H1 (cell line): Measurements from ENCODE around the gene MXRA7. TPM values are rescaled to one million over a fixed set of nuclear protein-coding genes. Genes with fewer than 3 reads are reported as not detected.

ENCODE experiments used
- CTCF ChIA-PET: fragments of 300-600 bp; sonication (Branson Sonifier 250); formaldehyde crosslinking; loops from one replicate; lab custom pipeline; 2021; ENCODE audit not compliant: partially characterized antibody; lab: Charles Lee
- POLR2A ChIA-PET: fragments of 300-600 bp; sonication (Branson Sonifier 250); formaldehyde crosslinking; loops from one replicate; lab custom pipeline; 2021; ENCODE audit warnings: inconsistent platforms; ENCODE audit not compliant: partially characterized antibody; lab: Charles Lee
- DNase-seq, 2 experiments: peaks; one replicate each; pipeline versions ENCODE4 v3.0.0 to v3.0.0-alpha.2; 2010 to 2022; ENCODE audit warnings: low spot score in 2 of 2, low read depth in 1 of 2, mixed read lengths in 1 of 2
- FAIRE-seq: peaks from 2 replicates; lab custom pipeline; 2011; peaks lifted over from hg19 to GRCh38; lab: Jason Lieb, UNC
- H2AFZ ChIP-seq: 2 replicates; pipeline ENCODE4 v1.8.1; 2012; ENCODE audit warnings: low read length, inconsistent platforms
- H2AK5ac ChIP-seq: 2 replicates; pipeline ENCODE4 v1.6.1; 2013; ENCODE audit warnings: low read depth, low read length
- H2BK120ac ChIP-seq: replicated peaks from 2 replicates; pipeline ENCODE3; 2013; ENCODE audit warnings: low read depth, low read length, inconsistent platforms
- H2BK12ac ChIP-seq: 2 replicates; pipeline ENCODE4 v1.6.1; 2013; ENCODE audit warnings: low read depth, low read length
- H2BK15ac ChIP-seq: 2 replicates; pipeline ENCODE4 v1.6.1; 2013; ENCODE audit warnings: low read length
- H2BK20ac ChIP-seq: 2 replicates; pipeline ENCODE4 v1.6.1; 2013; ENCODE audit warnings: low read length
- H2BK5ac ChIP-seq: 2 replicates; pipeline ENCODE4 v1.6.1; 2013; ENCODE audit warnings: low read depth, low read length
- H3K14ac ChIP-seq: 2 replicates; pipeline ENCODE4 v1.6.1; 2013; ENCODE audit warnings: inconsistent platforms; ENCODE audit not compliant: insufficient read length
- H3K18ac ChIP-seq: 2 replicates; pipeline ENCODE4 v1.6.1; 2013; ENCODE audit warnings: low read length; ENCODE audit errors: extremely low read depth
- H3K23ac ChIP-seq: 2 replicates; pipeline ENCODE4 v1.6.1; 2013; ENCODE audit warnings: inconsistent platforms; ENCODE audit not compliant: insufficient read length
- H3K23me2 ChIP-seq: 2 replicates; pipeline ENCODE4 v1.6.1; 2013; ENCODE audit warnings: low read depth, low read length
- H3K27ac ChIP-seq: 2 replicates; pipeline ENCODE4 v1.6.1; 2011; ENCODE audit warnings: low read depth, low read length, inconsistent platforms
- H3K27me3 ChIP-seq, 4 experiments: replicated peaks in 1 of 4; 1 replicate in 1 of 4; 2 replicates in 3 of 4; pipeline versions ENCODE4 v1.6.1 to v1.8.1; 2011 to 2013; ENCODE audit warnings: low read length in 3 of 4, mild to moderate bottlenecking in 3 of 4, inconsistent platforms in 2 of 4, mixed read lengths in 2 of 4, moderate library complexity in 1 of 4; ENCODE audit not compliant: control insufficient read depth in 3 of 4, insufficient read depth in 3 of 4; ENCODE audit errors: extremely low read depth in 1 of 4
- H3K36me3 ChIP-seq, 4 experiments: 2 replicates each; pipeline versions ENCODE4 v1.6.1 to v1.8.1; 2011 to 2013; ENCODE audit warnings: mild to moderate bottlenecking in 4 of 4, low read length in 3 of 4, moderate library complexity in 2 of 4, control low read depth in 1 of 4, inconsistent platforms in 1 of 4; ENCODE audit not compliant: insufficient read depth in 4 of 4, control insufficient read depth in 2 of 4
- H3K4ac ChIP-seq: replicated peaks from 2 replicates; pipeline ENCODE3; 2013; ENCODE audit warnings: low read length, low read depth, mixed read lengths, inconsistent platforms; ENCODE audit not compliant: insufficient read length
- H3K4me1 ChIP-seq, 4 experiments: replicated peaks in 1 of 4; 1 replicate in 1 of 4; 2 replicates in 3 of 4; pipeline versions ENCODE4 v1.6.1 to v1.8.1; 2011 to 2013; ENCODE audit warnings: low read length in 3 of 4, inconsistent platforms in 2 of 4, mixed read lengths in 1 of 4; ENCODE audit not compliant: insufficient read depth in 4 of 4, control insufficient read depth in 3 of 4
- H3K4me2 ChIP-seq, 2 experiments: 2 replicates each; pipeline versions ENCODE4 v1.6.1 to v1.8.1; 2011 to 2013; ENCODE audit warnings: low read depth in 2 of 2, low read length in 2 of 2, control low read depth in 1 of 2, inconsistent platforms in 1 of 2, mild to moderate bottlenecking in 1 of 2; ENCODE audit not compliant: insufficient read depth in 1 of 2
- H3K4me3 ChIP-seq, 4 experiments: fragments of 200-600, 300-600 bp in 1 of 4; sonication (generic), shearing (Covaris generic), sonication (Bioruptor Twin) in 1 of 4; 2 replicates each; pipeline versions ENCODE4 v1.5.1 to v1.8.1; 2011 to 2016; ENCODE audit warnings: low read length in 4 of 4, low read depth in 3 of 4, control low read depth in 2 of 4, inconsistent platforms in 2 of 4, mild to moderate bottlenecking in 2 of 4, mixed read lengths in 1 of 4, moderate library complexity in 1 of 4; ENCODE audit not compliant: insufficient read depth in 2 of 4; ENCODE audit errors: extremely low read depth in 1 of 4
- H3K56ac ChIP-seq: replicated peaks from 2 replicates; pipeline ENCODE3; 2013; ENCODE audit warnings: low read depth, mild to moderate bottlenecking, mixed read lengths, low read length, inconsistent platforms; ENCODE audit not compliant: insufficient read length
- H3K79me1 ChIP-seq: 2 replicates; pipeline ENCODE4 v1.6.1; 2013; ENCODE audit warnings: low read depth, low read length, control low read depth
- H3K79me2 ChIP-seq, 2 experiments: 2 replicates each; pipeline versions ENCODE4 v1.6.1 to v1.8.1; 2012 to 2013; ENCODE audit warnings: low read length in 2 of 2, mild to moderate bottlenecking in 2 of 2, inconsistent platforms in 1 of 2; ENCODE audit not compliant: insufficient read depth in 2 of 2, control insufficient read depth in 1 of 2
- H3K9ac ChIP-seq, 4 experiments: replicated peaks in 1 of 4; 1 replicate in 1 of 4; 2 replicates in 3 of 4; pipeline versions ENCODE4 v1.6.1 to v1.8.1; 2011 to 2013; ENCODE audit warnings: low read depth in 3 of 4, low read length in 3 of 4, control low read depth in 2 of 4, mild to moderate bottlenecking in 2 of 4, moderate library complexity in 2 of 4, inconsistent platforms in 1 of 4; ENCODE audit errors: extremely low read depth in 1 of 4
- H3K9me3 ChIP-seq, 2 experiments: 2 replicates each; pipeline versions ENCODE4 v1.6.1 to v1.8.1; 2012 to 2013; ENCODE audit warnings: mild to moderate bottlenecking in 2 of 2, moderate library complexity in 2 of 2, control low read depth in 1 of 2, inconsistent platforms in 1 of 2, low read depth in 1 of 2, low read length in 1 of 2, mixed read lengths in 1 of 2; ENCODE audit not compliant: insufficient read depth in 2 of 2
- H4K20me1 ChIP-seq, 2 experiments: replicated peaks in 1 of 2; 2 replicates each; pipeline versions ENCODE3 to v1.8.1; 2011 to 2013; ENCODE audit warnings: inconsistent platforms in 2 of 2, low read length in 2 of 2, mild to moderate bottlenecking in 1 of 2; ENCODE audit not compliant: insufficient read depth in 2 of 2, control insufficient read depth in 1 of 2
- H4K5ac ChIP-seq: 2 replicates; pipeline ENCODE4 v1.6.1; 2013; ENCODE audit warnings: low read length, low read depth, mixed read lengths, inconsistent platforms; ENCODE audit not compliant: insufficient read length
- H4K8ac ChIP-seq: 2 replicates; pipeline ENCODE4 v1.8.0; 2013; ENCODE audit warnings: mild to moderate bottlenecking, moderate library complexity, low read length, inconsistent platforms; ENCODE audit not compliant: insufficient read depth; ENCODE audit errors: extremely low read depth
- H4K91ac ChIP-seq: replicated peaks from 2 replicates; pipeline ENCODE3; 2013; ENCODE audit warnings: low read length, mixed read lengths, inconsistent platforms; ENCODE audit not compliant: insufficient read length
- POLR2A ChIP-seq, 2 experiments: IDR thresholded peaks; 1 replicate in 1 of 2; 2 replicates in 1 of 2; pipeline ENCODE4 v1.6.1; 2011; ENCODE audit warnings: low read depth in 2 of 2, low read length in 2 of 2, mild to moderate bottlenecking in 2 of 2; ENCODE audit errors: control extremely low read depth in 1 of 2
- WGBS, 2 experiments: shearing (Covaris generic) in 1 of 2; methylation state at CpG; one replicate each; pipeline versions ENCODE4 v1.1.6 to v1.1.7; 2013 to 2015; ENCODE audit warnings: low lambda C conversion rate in 2 of 2, mixed read lengths in 2 of 2, inconsistent platforms in 1 of 2, low coverage in 1 of 2, missing lambda C conversion rate in 1 of 2; ENCODE audit not compliant: insufficient replicate concordance in 2 of 2, insufficient coverage in 1 of 2, insufficient read length in 1 of 2; ENCODE audit errors: extremely low coverage in 1 of 2, missing lambda C conversion rate in 1 of 2; 5-methylcytosine and 5-hydroxymethylcytosine counted together
- polyA plus RNA-seq, 7 experiments: library from polyadenylated mRNA; depleted of rRNA in 3 of 7; stranded (reverse) in 5 of 7; unstranded in 2 of 7; fragments of >200 nt in 5 of 7; fragments of 200-250 nt in 2 of 7; gene quantifications; 1 replicate in 5 of 7; 2 replicates in 1 of 7; 4 replicates in 1 of 7; pipeline versions ENCODE4 v1.2.1 to v1.2.3, GENCODE V29; 2011 to 2013; ENCODE audit warnings: missing spikeins in 2 of 7, mixed read lengths in 2 of 7
- total RNA-seq: library from RNA; stranded (reverse); fragmentation: NEBNext Ultra II Directional; extraction: Animal tissue kit (Norgen Biotek cat#: 25700); gene quantifications from 2 replicates; pipeline ENCODE4 v1.2.1, GENCODE V29; 2021

MXRA7 gene
- total and polyA plus RNA-seq, 2 of the 8 experiments (the other 6 are each of a cell fraction or from before 2014, with no cell fraction given): 17.8 to 26.6 TPM

DNA sequence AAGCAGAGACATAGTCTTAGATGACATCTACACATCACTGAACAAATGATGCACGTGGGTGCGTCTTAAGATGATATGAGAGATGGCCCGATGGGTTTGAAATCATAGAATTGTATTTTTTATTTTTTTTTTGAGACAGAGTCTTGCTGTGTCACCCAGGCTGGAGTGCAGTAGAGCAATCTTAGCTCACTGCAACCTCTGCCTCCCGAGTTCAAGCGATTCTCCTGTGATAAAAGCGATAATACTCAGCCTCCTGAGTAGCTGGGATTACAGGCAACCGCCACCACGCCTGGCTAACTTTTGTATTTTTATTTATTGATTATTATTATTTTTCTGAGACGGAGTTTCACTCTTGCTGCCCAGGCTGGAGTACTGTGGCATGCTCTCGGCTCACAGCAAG, 72.5 kb downstream of the MXRA7 start:
- no peaks in the 10 kb centered on the region for H3K27me3 ChIP-seq
- no peak for FAIRE-seq
- H2BK20ac ChIP-seq: no peak overlapping the region
- ChIA-PET CTCF (interaction anchor here (1.0 to 1.6 kb wide), 5 partner anchors 10 to 53 kb away, joined by 3 to 7 read pairs (median 3); no protein-coding TSS in a partner anchor), POLR2A (interaction anchor here (1.2 to 1.5 kb wide), 2 partner anchors 10 to 34 kb away, joined by 3 read pairs; no protein-coding TSS in a partner anchor)
- H2AK5ac ChIP-seq: no peak overlapping the region
- H3K79me2 ChIP-seq: no peaks in the 10 kb centered on the region
- H3K18ac ChIP-seq: no peak overlapping the region
- H2AFZ ChIP-seq: no peak overlapping the region
- no peak overlapping the region for H3K27ac ChIP-seq
- no peak overlapping the region for H3K4me2 ChIP-seq
- H2BK12ac ChIP-seq: no peak overlapping the region
- DNase-seq: no peak
- H4K91ac ChIP-seq: no peak overlapping the region
- H3K9ac ChIP-seq: no peak overlapping the region
- peaks cover 0 to 5% (median 3%) of the 10 kb centered on the region in 4 experiments; a peak in 4 of 7 replicates for H3K4me1 ChIP-seq
- no peaks in the 10 kb centered on the region for H3K79me1 ChIP-seq
- no peaks in the 10 kb centered on the region; the same call in 1 of the 2 replicates for H3K23me2 ChIP-seq
- no peak overlapping the region for H3K4ac ChIP-seq
- H3K56ac ChIP-seq: no peak overlapping the region
- no peak overlapping the region for H2BK120ac ChIP-seq
- no peak overlapping the region for H4K8ac ChIP-seq
- H2BK15ac ChIP-seq: no peak overlapping the region
- H3K9me3 ChIP-seq: no peaks in the 10 kb centered on the region
- H2BK5ac ChIP-seq: no peak overlapping the region
- no peaks in the 10 kb centered on the region for H3K36me3 ChIP-seq
- H3K14ac ChIP-seq: no peak overlapping the region
- no peaks in the 10 kb centered on the region for H4K20me1 ChIP-seq
- no peak overlapping the region for H3K4me3 ChIP-seq
- no peak overlapping the region for H3K23ac ChIP-seq
- WGBS, 2 experiments: 90% methylated on average over 10 of the region's 10 CpGs; no CpG with 5 or more reads in 1 of the 2 experiments
- H4K5ac ChIP-seq: no peak overlapping the region
- no peak for TF ChIP-seq POLR2A (IDR thresholded peaks at IDR 0.05; ENCODE audit: control extremely low read depth in 1 of 2, low read depth in 2 of 2, low read length in 2 of 2)
